ENCODE data around the gene PICK1. TPM values are rescaled to one million over a fixed set of nuclear protein-coding genes. Genes with fewer than 3 reads are reported as not detected.
A peak's percentile ranks its signal among the peaks of the same experiment; 100 is the strongest.

PICK1 gene
- total and polyA plus RNA-seq, 7 donors = 11.9 to 31.5 (median 18.9) TPM

DNA sequence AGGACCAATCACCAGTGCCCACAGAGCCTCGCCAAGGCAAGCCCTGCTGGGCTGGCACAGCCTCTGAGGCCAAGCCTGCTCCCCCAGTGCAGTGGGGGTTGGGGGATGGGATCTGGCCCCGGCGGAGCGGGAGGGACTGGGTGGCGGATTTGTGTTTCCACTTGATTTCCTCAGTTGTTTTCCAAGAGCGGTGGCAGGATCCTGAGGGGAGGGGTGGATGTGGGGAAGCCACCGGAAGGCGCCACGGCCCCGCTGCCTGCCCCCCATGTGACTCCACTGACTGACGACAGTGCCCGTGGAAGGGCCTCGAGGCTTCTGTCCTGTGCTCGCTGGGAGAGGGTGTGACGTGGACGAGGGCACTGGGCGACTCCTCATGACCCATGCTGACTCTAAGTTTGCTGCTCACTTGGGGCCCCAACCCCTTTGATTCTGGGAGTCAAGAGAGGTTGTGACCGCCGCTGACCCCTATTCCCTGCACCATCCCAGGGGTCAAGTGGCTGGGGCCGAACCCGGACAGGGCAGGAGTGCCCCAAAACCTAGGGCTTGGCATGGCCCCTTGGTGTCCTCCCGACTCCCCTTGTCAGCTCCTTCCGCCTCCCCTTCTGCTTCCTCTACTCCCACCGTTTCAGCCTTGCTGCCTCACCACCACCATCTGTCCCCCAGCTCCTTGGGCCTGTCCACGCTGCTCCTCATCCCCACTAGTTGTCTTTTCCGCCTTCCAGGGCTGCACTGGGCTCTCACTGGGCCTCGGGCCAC, 23.5 kb upstream of the PICK1 start:
- Histone ChIP-seq H3K4me3 (no peak overlapping the region), H3K4me1 (peaks cover 7% of the 10 kb centered on the region), H3K36me3 (ENCODE audit: insufficient read depth in 1 of 2, low read depth in 1 of 2) (no peaks in the 10 kb centered on the region), H3K9me3 (no peaks in the 10 kb centered on the region), H3K27me3 (ENCODE audit: insufficient read depth in 3 of 3, low read length in 2 of 3) (peaks cover 0 to 3% (median 2%) of the 10 kb centered on the region in 3 donors), H3K27ac (no peak overlapping the region)
- TF ChIP-seq, protein P1, sequence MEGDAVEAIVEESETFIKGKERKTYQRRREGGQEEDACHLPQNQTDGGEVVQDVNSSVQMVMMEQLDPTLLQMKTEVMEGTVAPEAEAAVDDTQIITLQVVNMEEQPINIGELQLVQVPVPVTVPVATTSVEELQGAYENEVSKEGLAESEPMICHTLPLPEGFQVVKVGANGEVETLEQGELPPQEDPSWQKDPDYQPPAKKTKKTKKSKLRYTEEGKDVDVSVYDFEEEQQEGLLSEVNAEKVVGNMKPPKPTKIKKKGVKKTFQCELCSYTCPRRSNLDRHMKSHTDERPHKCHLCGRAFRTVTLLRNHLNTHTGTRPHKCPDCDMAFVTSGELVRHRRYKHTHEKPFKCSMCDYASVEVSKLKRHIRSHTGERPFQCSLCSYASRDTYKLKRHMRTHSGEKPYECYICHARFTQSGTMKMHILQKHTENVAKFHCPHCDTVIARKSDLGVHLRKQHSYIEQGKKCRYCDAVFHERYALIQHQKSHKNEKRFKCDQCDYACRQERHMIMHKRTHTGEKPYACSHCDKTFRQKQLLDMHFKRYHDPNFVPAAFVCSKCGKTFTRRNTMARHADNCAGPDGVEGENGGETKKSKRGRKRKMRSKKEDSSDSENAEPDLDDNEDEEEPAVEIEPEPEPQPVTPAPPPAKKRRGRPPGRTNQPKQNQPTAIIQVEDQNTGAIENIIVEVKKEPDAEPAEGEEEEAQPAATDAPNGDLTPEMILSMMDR (IDR thresholded peaks at IDR 0.05) = no peak
- ATAC-seq = peak in 1 of 4 donors; percentile 14
- intact Hi-C loops (cut with DNase I) = no loop called here
- DNase-seq = peak in 1 of 2 donors; percentile 49
- 49 to 57% (median 51%) methylated on average over 21 to 27 of the region's 27 CpGs for WGBS, 3 donors

- 45 to 48% (median 46%) methylated on average over 15 of the region's 15 CpGs for WGBS, 3 donors
- TF ChIP-seq, protein P1 (IDR thresholded peaks at IDR 0.05) = no peak
- H3K9me3 ChIP-seq = no peaks in the 10 kb centered on the region
- ATAC-seq = peak; percentile 32 to 67 (median 48)
- H3K4me1 ChIP-seq = peaks cover 7% of the 10 kb centered on the region
- H3K27ac ChIP-seq = peak overlapping the region; percentile 16
- H3K27me3 ChIP-seq (ENCODE audit: insufficient read depth in 3 of 3, low read length in 2 of 3) = peaks cover 0 to 3% (median 2%) of the 10 kb centered on the region in 3 donors
- no peaks in the 10 kb centered on the region for H3K36me3 ChIP-seq (ENCODE audit: insufficient read depth in 1 of 2, low read depth in 1 of 2)
- peak; percentile 63 to 79 for DNase-seq
- no peak overlapping the region for H3K4me3 ChIP-seq
- intact Hi-C loops (cut with DNase I) = no loop called here
These were observed 22.8 kb upstream of the PICK1 start for GRCh38 chr22:38034278-38034882.

DNA sequence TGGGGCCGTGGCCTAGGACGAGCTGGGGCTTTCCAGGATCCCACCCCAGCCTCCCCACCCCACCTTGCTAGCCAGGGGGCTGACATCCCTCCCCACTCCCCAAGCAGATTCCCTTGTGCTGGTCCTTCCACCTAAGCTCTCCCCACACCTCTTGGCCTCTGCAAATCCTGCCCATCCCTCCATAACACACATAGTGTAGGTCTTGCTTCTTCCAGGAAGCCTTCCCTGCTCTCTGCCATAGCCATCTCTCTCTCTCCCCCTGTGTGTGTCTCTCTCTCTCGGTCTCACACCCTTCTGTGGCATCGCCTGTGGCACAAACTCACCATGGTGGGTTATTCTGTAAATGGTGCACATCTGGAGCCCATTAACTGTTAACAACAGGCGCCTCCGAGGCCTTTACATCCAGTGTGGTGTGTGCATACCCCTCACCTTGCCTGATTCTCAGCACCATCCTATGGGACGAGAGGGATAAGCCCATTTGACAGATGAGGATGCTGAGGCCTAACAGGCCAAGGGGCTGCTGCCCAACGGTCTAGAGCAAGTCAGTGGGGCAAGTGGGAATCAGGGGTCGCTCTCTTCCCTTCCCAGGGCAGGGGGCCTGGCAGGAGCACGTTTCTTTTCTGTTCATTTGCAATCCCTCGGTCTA, 22.2 kb upstream of the PICK1 start:
- Histone ChIP-seq H3K4me1 (peaks cover 7% of the 10 kb centered on the region), H3K27ac (peak overlapping the region; percentile 16), H3K9me3 (no peaks in the 10 kb centered on the region), H3K4me3 (no peak overlapping the region), H3K36me3 (ENCODE audit: insufficient read depth in 1 of 2, low read depth in 1 of 2) (no peaks in the 10 kb centered on the region), H3K27me3 (ENCODE audit: insufficient read depth in 3 of 3, low read length in 2 of 3) (peaks cover 0 to 3% (median 2%) of the 10 kb centered on the region in 3 donors)
- 79 to 87% (median 85%) methylated on average over 9 to 11 of the region's 11 CpGs for WGBS, 3 donors
- intact Hi-C loops (cut with DNase I) = no loop called here
- no peak for ATAC-seq
- TF ChIP-seq, protein P1 (IDR thresholded peaks at IDR 0.05) = no peak
- DNase-seq = no peak

- Histone ChIP-seq H3K27ac (no peak overlapping the region), H3K27me3 (ENCODE audit: insufficient read depth in 3 of 3, low read length in 2 of 3) (peaks cover 0 to 3% (median 2%) of the 10 kb centered on the region in 3 donors), H3K9me3 (no peaks in the 10 kb centered on the region), H3K36me3 (ENCODE audit: insufficient read depth in 1 of 2, low read depth in 1 of 2) (no peaks in the 10 kb centered on the region), H3K4me3 (no peak overlapping the region), H3K4me1 (peaks cover 7% of the 10 kb centered on the region)
- 85 to 90% (median 85%) methylated on average over 9 of the region's 9 CpGs for WGBS, 3 donors
- TF ChIP-seq, protein P1 (IDR thresholded peaks at IDR 0.05) = no peak
- intact Hi-C loops (cut with DNase I) = no loop called here
- ATAC-seq (no peak), DNase-seq (no peak)
These were observed 21.7 kb upstream of the PICK1 start for GRCh38 chr22:38035530-38035885.
